A549 (cell line): Measurements from ENCODE around the gene PER1. TPM values are rescaled to one million over a fixed set of nuclear protein-coding genes. Genes with fewer than 3 reads are reported as not detected.

Experiments
- ATAC-seq, 2 experiments: fragments of 200-7000 bp in 1 of 2; fragments of >200 bp in 1 of 2; cut with Nextera tagmentation in 1 of 2; cut with Tn5 transposase in 1 of 2; 3 replicates each; pipeline versions ENCODE4 v1.8.0 to v1.9.1; 2018 to 2020; ENCODE audit warnings: mild to moderate bottlenecking in 1 of 2, moderate library complexity in 1 of 2
- CTCF ChIA-PET: fragments of 300-600 bp; sonication (Branson Sonifier 250); formaldehyde crosslinking; extraction: SDS; loops from one replicate; lab custom pipeline; 2021; ENCODE audit warnings: antibody characterized with exemption, inconsistent platforms; lab: Yijun Ruan, JAX
- POLR2A ChIA-PET: fragments of 350-600 bp; formaldehyde crosslinking; extraction: SDS; loops from one replicate; lab custom pipeline; 2021; ENCODE audit warnings: antibody characterized with exemption, inconsistent platforms; lab: Yijun Ruan, JAX
- DNase-seq, 2 experiments: peaks; one replicate each; pipeline versions ENCODE4 v3.0.0 to v3.0.0-alpha.2; 2011 to 2016; ENCODE audit warnings: low read depth in 1 of 2, low spot score in 1 of 2
- FAIRE-seq: peaks from 2 replicates; lab custom pipeline; 2011; peaks lifted over from hg19 to GRCh38; lab: Jason Lieb, UNC
- H3K27ac ChIP-seq, 2 experiments: fragments of >200 bp; sonication (Bioruptor Twin); formaldehyde crosslinking; 3 replicates each; pipeline ENCODE4 v1.5.1; 2016 to 2017
- H3K4me1 ChIP-seq: fragments of >200 bp; sonication (Bioruptor Twin); formaldehyde crosslinking; 3 replicates; pipeline ENCODE4 v1.6.1; 2016
- H3K4me2 ChIP-seq: fragments of >200 bp; sonication (Bioruptor Twin); formaldehyde crosslinking; 3 replicates; pipeline ENCODE4 v1.6.1; 2016
- H3K4me3 ChIP-seq: fragments of >200 bp; sonication (Bioruptor Twin); formaldehyde crosslinking; 3 replicates; pipeline ENCODE4 v1.5.1; 2016
- H3K9me3 ChIP-seq: fragments of >200 bp; sonication (Bioruptor Twin); formaldehyde crosslinking; 3 replicates; pipeline ENCODE4 v1.6.1; 2016
- ATOH8 ChIP-seq: fragments of 250-450 bp; sonication (Bioruptor Pico); IDR thresholded peaks from 2 replicates; pipeline ENCODE4 v1.5.0; 2020; ENCODE audit warnings: low read depth, mild to moderate bottlenecking, moderate library complexity
- EHMT2 ChIP-seq: fragments of 200-600 bp; sonication (generic); IDR thresholded peaks from 2 replicates; pipeline ENCODE4 v1.6.1; 2016; ENCODE audit warnings: antibody characterized with exemption, low read depth, mild to moderate bottlenecking, moderate library complexity
- ELK1 ChIP-seq: fragments of 150-350 bp; IDR thresholded peaks from 2 replicates; pipeline ENCODE4 v1.6.1; 2014; ENCODE audit warnings: low read depth, mild to moderate bottlenecking, low read length
- FOSB ChIP-seq: fragments of 250-450 bp; sonication (Bioruptor Pico); IDR thresholded peaks from 2 replicates; pipeline ENCODE4 v1.5.0; 2020; ENCODE audit warnings: mild to moderate bottlenecking, moderate library complexity
- HMGXB4 ChIP-seq: fragments of 250-450 bp; sonication (Bioruptor Pico); IDR thresholded peaks from 2 replicates; pipeline ENCODE4 v1.5.0; 2021; ENCODE audit warnings: mild to moderate bottlenecking, moderate library complexity, borderline replicate concordance
- HOXA7 ChIP-seq: fragments of 250-450 bp; sonication (Bioruptor Pico); IDR thresholded peaks from 2 replicates; pipeline ENCODE4 v1.5.0; 2020; ENCODE audit warnings: mild to moderate bottlenecking, moderate library complexity
- HOXB13 ChIP-seq: fragments of 250-450 bp; sonication (Bioruptor Pico); IDR thresholded peaks from 2 replicates; pipeline ENCODE4 v1.5.0; 2020; ENCODE audit warnings: low read depth, mild to moderate bottlenecking, moderate library complexity
- PHF8 ChIP-seq: fragments of 200-600 bp; sonication (generic); IDR thresholded peaks from 2 replicates; pipeline ENCODE4 v1.6.1; 2016; ENCODE audit warnings: low read depth, mild to moderate bottlenecking, antibody characterized with exemption, moderate library complexity, borderline replicate concordance
- REST ChIP-seq: fragments of 200-600 bp; sonication (generic); IDR thresholded peaks from 2 replicates; pipeline ENCODE4 v1.6.1; 2016; ENCODE audit warnings: antibody characterized with exemption, mild to moderate bottlenecking, moderate library complexity
- TP53 ChIP-seq: fragments of 250-450 bp; sonication (Bioruptor Pico); IDR thresholded peaks from 2 replicates; pipeline ENCODE4 v1.5.0; 2021; ENCODE audit warnings: mild to moderate bottlenecking, moderate library complexity
- WGBS: methylation state at CpG from one replicate; pipeline ENCODE4 v1.1.6; 2017; ENCODE audit errors: missing lambda C conversion rate; 5-methylcytosine and 5-hydroxymethylcytosine counted together
- polyA plus RNA-seq, 4 experiments: library from polyadenylated mRNA; depleted of rRNA in 3 of 4; stranded (reverse); fragments of >200 nt; fragmentation: RNase III in 1 of 4; extraction: RNeasy Plus Mini Kit Qiagen cat#74134 plus additional on column Dnase treatment in 1 of 4; gene quantifications; 2 replicates in 3 of 4; 3 replicates in 1 of 4; pipeline ENCODE4 v1.2.3, GENCODE V29; 2011 to 2017

PER1 gene
- polyA plus RNA-seq, 2 of the 4 experiments (the other 2 are of a cell fraction), result 5.5 to 8.7 TPM

- Histone ChIP-seq H3K4me3 (peak overlapping the region; percentile 65), H3K4me1 (peaks cover 51% of the 10 kb centered on the region), H3K27ac (peak overlapping the region; percentile 89 to 93), H3K9me3 (no peaks in the 10 kb centered on the region), H3K4me2 (peak overlapping the region; percentile 78)
- FAIRE-seq, result no peak
- 66% methylated on average over 14 of the region's 14 CpGs for WGBS
- TF ChIP-seq ATOH8 (CRISPR knock-in tag), result no peak
- peak; percentile 5; the same call in 1 of the 2 replicates for TF ChIP-seq FOSB (CRISPR knock-in tag)
- peak; percentile 2; the same call in 1 of the 2 replicates for TF ChIP-seq HOXA7 (CRISPR knock-in tag)
- peak; percentile 63 for TF ChIP-seq TP53 (CRISPR knock-in tag)
- POLR2A ChIA-PET, result interaction anchor here (0.6 to 2.4 kb wide), 11 partner anchors 16 to 794 kb away, joined by 3 to 43 read pairs (median 6); partner anchors contain the start of genes BORCS6, CTC1 and TMEM107
- DNase-seq, result no peak
- ATAC-seq, result no peak
- CTCF ChIA-PET, result interaction anchor here (1.0 to 19.5 kb wide), 10 partner anchors 17 to 140 kb away, joined by 3 to 601 read pairs (median 6); partner anchors contain the start of genes HES7 and SLC25A35
Observed at GRCh38 chr17:8155231-8155995, 3.2 kb upstream of the PER1 start.

GRCh38 chr17:8154608-8155155 is 2.5 kb upstream of the PER1 start:
- 69% methylated on average over 11 of the region's 11 CpGs for WGBS

More at GRCh38 chr17:8154608-8155155, 2.5 kb upstream of the PER1 start:
- DNase-seq (no peak), ATAC-seq (no peak), FAIRE-seq (peak; percentile 7)
- Histone ChIP-seq H3K9me3 (no peaks in the 10 kb centered on the region), H3K4me3 (peak overlapping the region; percentile 65; the same call in 2 of the 3 replicates), H3K27ac (peak overlapping the region; percentile 89 to 93), H3K4me2 (peak overlapping the region; percentile 78), H3K4me1 (peaks cover 50% of the 10 kb centered on the region)
- CTCF ChIA-PET, result interaction anchor here (1.0 to 19.5 kb wide), 9 partner anchors 16 to 146 kb away, joined by 3 to 601 read pairs (median 5); no protein-coding TSS in a partner anchor
- 0 out of 2 replicates have a peak, but pooled peaks have one; percentile 6 for TF ChIP-seq REST
- TF ChIP-seq PHF8, result no peak
- TF ChIP-seq ELK1, result no peak
- TF ChIP-seq EHMT2, result no peak
- TF ChIP-seq HMGXB4, result 0 out of 2 replicates have a peak, but pooled peaks have one; percentile 33
- no peak for TF ChIP-seq FOSB (CRISPR knock-in tag)
- no peak for TF ChIP-seq HOXB13
- POLR2A ChIA-PET, result interaction anchor here (0.5 to 1.9 kb wide), 6 partner anchors 15 to 671 kb away, joined by 3 to 26 read pairs (median 4); partner anchors contain the start of gene CTC1
